ENCODE results near the gene NDUFC1. TPM values are rescaled to one million over a fixed set of nuclear protein-coding genes. Genes with fewer than 3 reads are reported as not detected.

The NDUFC1 gene
- total and polyA plus RNA-seq, 2 donors (not counting 1 experiment from before 2014, with no cell fraction given), result 16.9 to 19.1 TPM

GRCh38 chr4:139275281-139275735 is 27.0 kb downstream of the NDUFC1 start:
- Mint-ChIP-seq H3K9me3 (ENCODE audit: insufficient read depth) (no peaks in the 10 kb centered on the region), H3K27me3 (peaks cover 35% of the 10 kb centered on the region), H3K4me1 (peaks cover 17% of the 10 kb centered on the region), H3K4me3 (no peak overlapping the region), H3K27ac (no peak overlapping the region)
- Histone ChIP-seq H2AFZ (ENCODE audit: insufficient read depth, low read depth, low read length, poor library complexity, severe bottlenecking) (no peak overlapping the region), H3K27ac (ENCODE audit: low read length in 2 of 2) (no peak overlapping the region), H3K4me3 (ENCODE audit: control extremely low read depth in 1 of 5, extremely low read depth in 1 of 5, insufficient read depth in 1 of 5, low read depth in 2 of 5, low read length in 4 of 5) (no peak overlapping the region), H3K9me3 (ENCODE audit: control extremely low read depth in 1 of 3, control insufficient read depth in 2 of 3, insufficient read depth in 1 of 3, low read length in 2 of 3) (peaks cover 0 to 8% (median 2%) of the 10 kb centered on the region in 3 donors), H3K4me2 (replicated peaks; ENCODE audit: low read depth, low read length, poor library complexity, severe bottlenecking) (no peak overlapping the region), H3K4me1 (ENCODE audit: control insufficient read depth in 2 of 2, insufficient read depth in 2 of 2, low read length in 2 of 2) (peaks cover 17% of the 10 kb centered on the region in 2 donors), H3K79me2 (ENCODE audit: control insufficient read depth, insufficient read depth, low read length) (no peaks in the 10 kb centered on the region), H3K27me3 (replicated peaks in 1 of 4; ENCODE audit: control extremely low read depth in 1 of 4, control insufficient read depth in 3 of 4, insufficient read depth in 4 of 4, low read length in 3 of 4) (peaks cover 0 to 33% (median 29%) of the 10 kb centered on the region in 4 experiments), H4K20me1 (ENCODE audit: control insufficient read depth, insufficient read depth, low read length, poor library complexity, severe bottlenecking) (no peaks in the 10 kb centered on the region), H3K36me3 (replicated peaks in 1 of 2; ENCODE audit: control extremely low read depth in 1 of 2, control insufficient read depth in 1 of 2, extremely low read depth in 1 of 2, insufficient read depth in 2 of 2, low read length in 1 of 2) (no peaks in the 10 kb centered on the region), H3K9ac (ENCODE audit: low read length) (no peak overlapping the region)
- CTCF ChIA-PET, result interaction anchor here (0.6 to 2.2 kb wide), 5 partner anchors 9 to 245 kb away, joined by 3 to 9 read pairs (median 5); no protein-coding TSS in a partner anchor
- POLR2A ChIA-PET, result no interaction called here
- WGBS (ENCODE audit: insufficient coverage), result 100% methylated on average over 1 of the region's 4 CpGs
- TF ChIP-seq CTCF (IDR thresholded peaks at IDR 0.05) (no peak), EZH2 (IDR thresholded peaks at IDR 0.05; ENCODE audit: borderline replicate concordance, insufficient read depth, low read depth, low read length, poor library complexity, severe bottlenecking) (no peak)
- ATAC-seq (ENCODE audit: low read depth) (no peak), DNase-seq (no peak)
- intact Hi-C loops (cut with micrococcal nuclease), result no loop called here

GRCh38 chr4:139274790-139275189 is 27.5 kb downstream of the NDUFC1 start:
- Mint-ChIP-seq H3K27me3 (peaks cover 29% of the 10 kb centered on the region), H3K9me3 (ENCODE audit: insufficient read depth) (no peaks in the 10 kb centered on the region), H3K4me3 (no peak overlapping the region), H3K27ac (no peak overlapping the region), H3K4me1 (peaks cover 11% of the 10 kb centered on the region)
- CTCF ChIA-PET, result interaction anchor here (0.6 to 2.2 kb wide), 5 partner anchors 8 to 176 kb away, joined by 3 to 9 read pairs (median 4); no protein-coding TSS in a partner anchor
- Histone ChIP-seq H3K9me3 (ENCODE audit: control extremely low read depth in 1 of 3, control insufficient read depth in 2 of 3, insufficient read depth in 1 of 3, low read length in 2 of 3) (peaks cover 0 to 5% (median 2%) of the 10 kb centered on the region in 3 donors), H3K79me2 (ENCODE audit: control insufficient read depth, insufficient read depth, low read length) (no peaks in the 10 kb centered on the region), H2AFZ (ENCODE audit: insufficient read depth, low read depth, low read length, poor library complexity, severe bottlenecking) (no peak overlapping the region), H4K20me1 (ENCODE audit: control insufficient read depth, insufficient read depth, low read length, poor library complexity, severe bottlenecking) (no peaks in the 10 kb centered on the region), H3K4me3 (ENCODE audit: control extremely low read depth in 1 of 5, extremely low read depth in 1 of 5, insufficient read depth in 1 of 5, low read depth in 2 of 5, low read length in 4 of 5) (no peak overlapping the region), H3K9ac (ENCODE audit: low read length) (no peak overlapping the region), H3K27ac (ENCODE audit: low read length in 2 of 2) (no peak overlapping the region), H3K36me3 (replicated peaks in 1 of 2; ENCODE audit: control extremely low read depth in 1 of 2, control insufficient read depth in 1 of 2, extremely low read depth in 1 of 2, insufficient read depth in 2 of 2, low read length in 1 of 2) (no peaks in the 10 kb centered on the region), H3K4me1 (ENCODE audit: control insufficient read depth in 2 of 2, insufficient read depth in 2 of 2, low read length in 2 of 2) (peaks cover 11 to 12% of the 10 kb centered on the region in 2 donors), H3K4me2 (replicated peaks; ENCODE audit: low read depth, low read length, poor library complexity, severe bottlenecking) (no peak overlapping the region), H3K27me3 (replicated peaks in 1 of 4; ENCODE audit: control extremely low read depth in 1 of 4, control insufficient read depth in 3 of 4, insufficient read depth in 4 of 4, low read length in 3 of 4) (peaks cover 0 to 31% (median 24%) of the 10 kb centered on the region in 4 experiments)
- POLR2A ChIA-PET, result no interaction called here
- WGBS (ENCODE audit: insufficient coverage), result no CpG with 5 or more reads among the region's 1 CpG
- no peak for ATAC-seq (ENCODE audit: low read depth)
- DNase-seq, result no peak
- TF ChIP-seq EZH2 (IDR thresholded peaks at IDR 0.05; ENCODE audit: borderline replicate concordance, insufficient read depth, low read depth, low read length, poor library complexity, severe bottlenecking) (no peak), CTCF (IDR thresholded peaks at IDR 0.05) (no peak)
- intact Hi-C loops (cut with micrococcal nuclease), result no loop called here
